PC-3 (cell line): ENCODE results near the gene CROT. TPM values are rescaled to one million over a fixed set of nuclear protein-coding genes. Genes with fewer than 3 reads are reported as not detected.

Experiments
- ATAC-seq: fragments of 200-7000 bp; cut with Tn5 transposase; 2 replicates; pipeline ENCODE4 v1.9.1; 2020; ENCODE audit warnings: mild to moderate bottlenecking, moderate library complexity
- BruUV-seq: library from RNA; stranded (reverse); fragments of 400-500 nt; replicated peaks from 2 replicates; lab custom pipeline; 2021; lab: Mats Ljungman, UMichigan
- CTCF ChIA-PET: fragments of 300-600 bp; sonication (Branson Sonifier 250); formaldehyde crosslinking; loops from one replicate; lab custom pipeline; 2022; ENCODE audit warnings: antibody characterized with exemption; lab: Charles Lee
- POLR2A ChIA-PET: fragments of 300-600 bp; sonication (Branson Sonifier 250); formaldehyde crosslinking; loops from one replicate; lab custom pipeline; 2022; ENCODE audit warnings: antibody characterized with exemption; ENCODE audit not compliant: unreplicated experiment; lab: Charles Lee
- DNase-seq: peaks from one replicate; pipeline ENCODE4 v3.0.0-alpha.2; 2015
- H2AFZ ChIP-seq: fragments of 300-600 bp; sonication (generic); 2 replicates; pipeline ENCODE4 v1.6.0; 2016; ENCODE audit warnings: antibody characterized with exemption, low read length
- H3F3A ChIP-seq: fragments of 300-600 bp; sonication (generic); one replicate; pipeline ENCODE4 v1.6.0; 2017; ENCODE audit warnings: antibody characterized with exemption, low read length, control low read depth, mild to moderate bottlenecking; ENCODE audit not compliant: unreplicated experiment
- H3K27ac ChIP-seq: fragments of 300-600 bp; sonication (generic); 2 replicates; pipeline ENCODE4 v1.5.1; 2016; ENCODE audit warnings: mild to moderate bottlenecking, low read length
- H3K27me3 ChIP-seq: fragments of 300-600 bp; sonication (generic); 2 replicates; pipeline ENCODE4 v1.6.1; 2016; ENCODE audit warnings: low read length, mixed read lengths
- H3K36me3 ChIP-seq: fragments of 300-600 bp; sonication (generic); 2 replicates; pipeline ENCODE4 v1.6.1; 2016; ENCODE audit warnings: low read depth, mixed run types, low read length, mixed read lengths
- H3K4me1 ChIP-seq: fragments of 300-600 bp; sonication (generic); 2 replicates; pipeline ENCODE4 v1.5.1; 2016; ENCODE audit warnings: low read length; ENCODE audit not compliant: insufficient read depth
- H3K4me2 ChIP-seq: fragments of 300-600 bp; sonication (generic); 2 replicates; pipeline ENCODE4 v1.6.0; 2016; ENCODE audit warnings: low read length
- H3K4me3 ChIP-seq: fragments of 300-600 bp; sonication (generic); 2 replicates; pipeline ENCODE4 v1.5.1; 2016; ENCODE audit warnings: mild to moderate bottlenecking, low read length, mixed read lengths
- H3K79me2 ChIP-seq: fragments of 300-600 bp; sonication (generic); 2 replicates; pipeline ENCODE4 v1.6.1; 2017; ENCODE audit warnings: low read length, mixed read lengths
- H3K9ac ChIP-seq: fragments of 300-600 bp; sonication (generic); 2 replicates; pipeline ENCODE4 v1.6.0; 2016; ENCODE audit warnings: mild to moderate bottlenecking, low read length
- H3K9me2 ChIP-seq: fragments of 300-600 bp; sonication (generic); replicated peaks from 2 replicates; pipeline ENCODE4 v1.6.1; 2016; ENCODE audit warnings: mixed run types, low read length, mixed read lengths
- H3K9me3 ChIP-seq: fragments of 300-600 bp; sonication (generic); 2 replicates; pipeline ENCODE4 v1.6.1; 2016; ENCODE audit warnings: low read length, mixed read lengths
- H4K20me1 ChIP-seq: fragments of 300-600 bp; sonication (generic); 2 replicates; pipeline ENCODE4 v1.6.1; 2016; ENCODE audit warnings: low read length, mixed read lengths
- CTCF ChIP-seq: fragments of 300-600 bp; sonication (generic); conservative IDR thresholded peaks from 2 replicates; pipeline ENCODE4 v1.5.1; 2017; ENCODE audit warnings: antibody characterized with exemption, low read depth, mild to moderate bottlenecking, low read length
- EZH2 ChIP-seq: fragments of 300-600 bp; sonication (generic); IDR thresholded peaks from one replicate; pipeline ENCODE4 v1.6.1; 2017; ENCODE audit warnings: antibody characterized with exemption, mild to moderate bottlenecking, low read length; ENCODE audit not compliant: unreplicated experiment
- EZH2phosphoT487 ChIP-seq: fragments of 300-600 bp; sonication (generic); IDR thresholded peaks from 2 replicates; pipeline ENCODE4 v1.6.1; 2018; ENCODE audit warnings: mild to moderate bottlenecking, antibody characterized with exemption, low read length, borderline replicate concordance
- intact Hi-C: fragments of 100-400 bp; cut with micrococcal nuclease; formaldehyde crosslinking; loops from 2 replicates; pipeline ENCODE4 v1.9.0; 2023
- total RNA-seq: library from RNA; depleted of rRNA; stranded (reverse); fragments of >200 nt; gene quantifications from 2 replicates; pipeline ENCODE4 v1.2.3, GENCODE V29; 2014

Gene CROT
- total RNA-seq, 1 experiment from 2014 or later, result 6.9 TPM

- no peaks in the 10 kb centered on the region for H3F3A ChIP-seq
- H3K4me1 ChIP-seq, result peaks cover 20% of the 10 kb centered on the region
- no peak overlapping the region for H3K27ac ChIP-seq
- H2AFZ ChIP-seq, result no peak overlapping the region
- H3K4me2 ChIP-seq, result no peak overlapping the region
- no peaks in the 10 kb centered on the region for H3K9me2 ChIP-seq
- no TSS peak for BruUV-seq
- CTCF ChIA-PET, result no interaction called here
- no peaks in the 10 kb centered on the region for H3K36me3 ChIP-seq
- H3K79me2 ChIP-seq, result no peaks in the 10 kb centered on the region
- no peaks in the 10 kb centered on the region for H4K20me1 ChIP-seq
- H3K27me3 ChIP-seq, result no peaks in the 10 kb centered on the region
- intact Hi-C loops, result loop anchor here (1.0 to 2.0 kb wide), 2 partner anchors 23 to 60 kb away; no protein-coding TSS in a partner anchor
- TF ChIP-seq EZH2phosphoT487 (no peak), CTCF (no peak), EZH2 (no peak)
- H3K9me3 ChIP-seq, result no peaks in the 10 kb centered on the region
- peak; percentile 17 for DNase-seq
- POLR2A ChIA-PET, result interaction anchor here (0.6 kb wide), 1 partner anchor 1258 kb away, joined by 3 read pairs; no protein-coding TSS in a partner anchor
- ATAC-seq, result peak; percentile 85
- H3K9ac ChIP-seq, result no peak overlapping the region
- H3K4me3 ChIP-seq, result no peak overlapping the region
These were observed 30.4 kb downstream of the CROT start for GRCh38 chr7:87375662-87376435.

- Histone ChIP-seq H3K27me3 (no peaks in the 10 kb centered on the region), H3K79me2 (no peaks in the 10 kb centered on the region), H2AFZ (no peak overlapping the region), H4K20me1 (no peaks in the 10 kb centered on the region), H3K4me3 (no peak overlapping the region), H3K4me1 (peaks cover 11% of the 10 kb centered on the region), H3F3A (no peaks in the 10 kb centered on the region), H3K9me2 (no peaks in the 10 kb centered on the region), H3K9ac (no peak overlapping the region), H3K9me3 (no peaks in the 10 kb centered on the region), H3K36me3 (no peaks in the 10 kb centered on the region), H3K27ac (no peak overlapping the region), H3K4me2 (no peak overlapping the region)
- TF ChIP-seq EZH2 (no peak), CTCF (no peak), EZH2phosphoT487 (no peak)
- no TSS peak for BruUV-seq
- ChIA-PET CTCF (interaction anchor here (0.7 kb wide), 1 partner anchor 13 kb away, joined by 3 read pairs; no protein-coding TSS in a partner anchor), POLR2A (no interaction called here)
- intact Hi-C loops, result no loop called here
- no peak for ATAC-seq
- no peak for DNase-seq
These were observed 35.4 kb downstream of the CROT start for GRCh38 chr7:87380905-87381304.

GRCh38 chr7:87391020-87391701, 45.7 kb downstream of the CROT start:
- H3K36me3 ChIP-seq, result no peaks in the 10 kb centered on the region; the same call in 1 of the 2 replicates
- no peak overlapping the region for H3K4me2 ChIP-seq
- no peaks in the 10 kb centered on the region for H3K79me2 ChIP-seq
- H3K27me3 ChIP-seq, result no peaks in the 10 kb centered on the region
- TF ChIP-seq EZH2, result no peak
- TF ChIP-seq CTCF, result no peak
- no peak for TF ChIP-seq EZH2phosphoT487
- CTCF ChIA-PET, result no interaction called here
- no peaks in the 10 kb centered on the region for H3K4me1 ChIP-seq
- H3K4me3 ChIP-seq, result no peak overlapping the region
- no peaks in the 10 kb centered on the region for H3F3A ChIP-seq
- POLR2A ChIA-PET, result no interaction called here
- DNase-seq (no peak), ATAC-seq (no peak)
- intact Hi-C loops, result no loop called here
- no peak overlapping the region for H3K9ac ChIP-seq
- H3K9me2 ChIP-seq, result no peaks in the 10 kb centered on the region
- H3K9me3 ChIP-seq, result no peaks in the 10 kb centered on the region
- no peak overlapping the region for H2AFZ ChIP-seq
- no TSS peak for BruUV-seq
- H4K20me1 ChIP-seq, result no peaks in the 10 kb centered on the region
- H3K27ac ChIP-seq, result no peak overlapping the region
